HT-29 (cell line): ENCODE measurements around the gene SDCCAG8. TPM values are rescaled to one million over a fixed set of nuclear protein-coding genes. Genes with fewer than 3 reads are reported as not detected.

Experiments used
- DNase-seq: peaks from one replicate; pipeline ENCODE4 v3.0.0-alpha.2; 2015; ENCODE audit warnings: low spot score
- total RNA-seq: library from RNA; depleted of rRNA; stranded (reverse); fragments of >200 nt; shearing (Covaris generic); gene quantifications from 2 replicates; pipeline ENCODE4 v1.2.3, GENCODE V29; 2014

The SDCCAG8 gene
- total RNA-seq, 1 experiment from 2014 or later, result 9.7 TPM

DNA sequence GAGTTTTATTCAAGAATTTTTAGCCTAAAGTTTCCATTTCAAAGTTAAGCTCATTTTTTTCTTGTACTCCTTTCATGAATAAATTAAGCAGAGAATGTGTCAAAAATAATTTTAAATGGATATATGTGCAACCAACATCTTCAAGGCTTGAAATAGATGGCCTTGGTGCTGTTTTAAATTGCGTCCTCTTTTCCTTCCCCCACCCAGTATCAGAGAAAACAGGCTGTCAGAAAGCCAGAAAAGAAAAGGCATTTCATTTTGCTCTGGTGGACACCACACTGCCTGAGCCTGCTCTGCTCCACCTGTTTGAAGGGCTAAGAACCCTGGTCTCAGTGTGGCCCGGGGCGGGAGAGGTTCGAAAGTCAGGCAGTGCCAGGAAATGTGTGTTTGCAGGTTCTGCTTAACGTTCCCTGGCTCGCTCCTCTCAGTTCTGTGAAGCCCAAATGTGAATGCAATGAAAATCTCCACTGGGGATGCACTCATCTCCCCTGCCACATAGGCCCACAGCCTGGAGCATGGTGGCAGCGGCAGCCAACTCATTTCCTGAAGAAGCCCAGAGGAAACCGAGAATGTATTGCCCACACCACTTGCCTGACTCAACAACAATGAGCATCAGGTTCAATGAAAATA lies 134.4 kb downstream of the SDCCAG8 start:
- DNase-seq, result no peak

DNA sequence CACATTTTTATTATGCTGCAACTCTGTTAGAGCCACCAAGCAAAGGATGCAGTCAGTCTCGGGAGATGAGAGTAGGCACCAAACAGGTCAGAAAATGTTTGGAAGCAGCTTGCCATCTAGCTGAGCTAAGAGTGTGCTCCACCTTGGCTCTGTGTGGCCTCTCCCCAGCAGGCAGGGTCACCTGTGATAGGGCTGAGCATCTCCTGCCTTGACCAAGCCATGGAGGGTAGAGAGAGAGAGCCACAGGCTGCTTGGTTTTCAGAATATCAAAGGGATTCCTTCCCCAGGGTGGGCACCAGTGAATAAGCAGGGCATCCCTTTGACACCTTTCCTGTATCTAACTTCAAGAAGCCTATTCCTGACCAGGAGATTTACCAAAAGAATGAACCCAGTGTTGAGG lies 135.5 kb downstream of the SDCCAG8 start:
- DNase-seq, result no peak

DNA sequence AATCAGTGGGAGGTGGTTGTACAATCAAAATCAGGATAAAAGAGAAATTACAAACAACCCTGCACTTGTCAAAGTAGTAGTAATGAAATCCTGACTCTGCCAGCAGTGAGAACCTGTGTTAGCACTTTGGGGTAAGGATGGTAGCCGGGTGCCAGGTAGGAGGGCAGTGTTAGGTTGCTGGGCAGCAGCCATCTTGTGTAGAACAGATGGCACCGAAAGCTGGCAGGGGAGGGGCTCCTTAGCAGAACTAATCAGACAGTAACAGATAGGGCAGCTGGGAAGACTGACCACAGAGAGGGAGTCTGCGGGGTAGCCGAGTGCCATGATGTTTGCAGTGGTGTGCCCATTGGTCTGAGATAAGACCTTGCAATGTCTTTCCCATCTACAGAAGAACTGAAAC lies 137.3 kb downstream of the SDCCAG8 start:
- DNase-seq, result no peak

DNA sequence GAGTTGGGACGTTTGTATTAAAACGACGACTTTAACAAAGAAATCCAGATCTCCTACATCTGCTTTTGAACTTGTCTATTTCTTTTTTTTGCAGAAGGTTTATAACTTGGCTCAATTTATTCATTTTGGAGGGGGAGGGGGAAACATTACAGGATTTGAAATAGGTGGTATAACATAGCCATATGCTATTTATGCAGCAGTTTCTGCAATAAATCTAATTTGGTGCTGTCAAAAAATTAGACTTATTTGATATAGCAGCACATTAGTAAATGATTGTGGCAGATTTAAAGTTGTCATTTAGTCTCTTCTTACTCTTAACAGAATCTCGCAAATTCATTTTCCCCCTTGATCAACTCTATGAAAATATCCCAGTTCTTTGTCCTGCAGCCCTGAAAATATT lies 138.2 kb downstream of the SDCCAG8 start:
- no peak for DNase-seq

DNA sequence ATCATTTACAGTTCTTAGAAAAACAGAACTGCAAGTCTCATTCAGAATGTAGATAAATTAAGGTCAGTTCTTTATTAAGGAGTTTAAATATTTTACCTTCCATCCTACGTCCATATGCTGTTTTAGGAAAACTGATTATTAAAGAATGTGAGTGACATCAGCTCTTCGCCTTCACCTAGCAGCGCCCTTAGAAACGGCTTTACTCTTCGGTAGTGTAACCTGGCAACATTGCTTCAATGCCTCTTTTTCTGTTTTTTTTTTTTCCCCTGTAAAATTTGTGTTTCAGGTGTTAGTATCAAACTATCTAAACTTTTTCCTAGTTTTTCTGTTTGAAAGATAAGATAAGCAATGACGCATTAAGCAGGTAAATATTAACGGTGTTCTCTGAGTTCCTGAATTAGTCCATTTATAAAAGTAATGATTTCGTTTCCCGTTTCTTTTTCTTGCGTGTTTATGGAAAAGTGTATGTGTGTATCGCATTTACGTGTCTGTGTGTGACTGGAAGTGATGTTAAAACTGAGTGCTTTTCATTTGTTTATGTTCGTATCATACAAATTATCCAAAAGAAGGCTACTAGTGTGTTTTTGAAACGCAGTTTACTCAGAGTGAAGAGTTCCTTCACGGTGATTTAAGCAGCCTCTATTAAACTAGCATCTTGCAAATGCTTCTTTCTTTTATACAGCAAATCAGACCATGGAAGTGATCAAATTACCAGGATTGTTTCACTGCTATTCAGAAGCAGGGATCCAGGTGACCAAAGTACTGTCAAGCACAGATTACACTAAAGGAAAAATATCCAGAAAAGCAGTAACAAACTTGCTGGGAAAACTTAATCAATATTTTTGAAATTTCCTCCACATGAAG lies 139.0 kb downstream of the SDCCAG8 start:
- no peak for DNase-seq

DNA sequence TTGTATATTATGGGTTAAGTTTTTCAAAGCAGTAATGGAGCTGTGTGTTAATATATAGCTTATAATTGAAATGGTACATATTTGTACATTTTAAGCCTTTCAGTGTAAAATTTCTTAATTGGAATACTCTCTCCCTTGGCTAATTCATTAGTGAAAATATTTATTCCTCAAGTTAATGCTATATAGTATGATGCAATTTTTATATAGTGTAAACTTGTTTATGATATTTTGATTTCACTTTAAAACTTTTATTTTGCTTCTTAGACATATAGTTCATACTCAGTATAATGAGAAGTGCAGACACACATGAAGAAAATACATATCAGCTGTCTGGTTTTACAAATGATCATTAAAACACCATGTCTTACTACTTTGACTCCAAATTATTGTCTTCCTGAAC lies 140.6 kb downstream of the SDCCAG8 start:
- DNase-seq, result no peak

DNA sequence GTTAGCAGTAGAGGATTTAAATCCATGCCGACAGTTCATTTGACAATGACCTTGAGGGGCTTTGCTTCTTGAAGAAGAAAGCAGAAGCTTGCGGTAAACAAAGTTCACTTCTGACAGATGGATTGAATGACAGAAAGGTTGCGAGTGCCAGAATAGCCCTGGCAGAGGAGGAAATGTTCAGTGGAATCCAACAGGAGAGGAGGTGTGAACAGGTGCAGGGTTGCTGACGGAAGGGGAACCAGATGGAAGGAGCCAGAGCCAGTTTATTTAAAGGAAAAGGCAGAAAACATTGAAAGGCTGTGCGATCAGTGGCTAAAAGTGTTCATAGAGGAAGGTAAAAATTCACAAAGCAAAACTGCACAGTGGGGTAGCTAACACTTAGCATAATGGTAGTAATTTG lies 141.0 kb downstream of the SDCCAG8 start:
- DNase-seq, result no peak

DNA sequence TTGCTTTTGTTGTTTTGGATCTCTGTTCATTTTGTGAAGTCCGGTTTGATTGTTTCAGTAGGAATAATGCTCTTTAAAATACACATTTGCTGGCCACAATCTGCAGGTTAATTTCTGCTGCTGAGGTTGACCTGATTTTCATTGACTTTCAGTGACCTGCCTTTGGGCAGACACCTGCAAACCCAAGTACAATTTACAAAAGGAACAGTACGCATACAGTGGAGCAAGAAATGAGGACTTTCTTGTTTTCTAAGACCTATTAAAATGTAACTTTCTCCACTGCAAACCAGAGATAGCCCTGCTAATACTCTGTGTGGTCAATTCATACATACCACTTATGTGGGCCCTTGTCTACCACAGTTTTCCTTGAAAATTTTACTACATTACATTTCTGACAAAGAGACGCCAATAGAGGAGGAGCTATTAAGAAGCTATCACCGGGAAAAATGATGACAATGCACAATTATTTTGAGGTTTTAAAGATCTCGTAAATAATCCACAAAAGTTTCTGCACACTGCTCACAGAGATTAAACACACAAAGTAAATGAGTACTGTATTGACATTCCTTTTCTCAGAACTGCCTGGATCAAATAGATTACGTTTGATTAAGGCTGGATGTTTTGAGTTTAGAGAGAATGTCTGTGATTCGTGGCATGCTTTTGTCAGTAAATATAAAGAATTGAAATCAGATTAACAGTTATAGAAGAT lies 141.9 kb downstream of the SDCCAG8 start:
- DNase-seq, result no peak

DNA sequence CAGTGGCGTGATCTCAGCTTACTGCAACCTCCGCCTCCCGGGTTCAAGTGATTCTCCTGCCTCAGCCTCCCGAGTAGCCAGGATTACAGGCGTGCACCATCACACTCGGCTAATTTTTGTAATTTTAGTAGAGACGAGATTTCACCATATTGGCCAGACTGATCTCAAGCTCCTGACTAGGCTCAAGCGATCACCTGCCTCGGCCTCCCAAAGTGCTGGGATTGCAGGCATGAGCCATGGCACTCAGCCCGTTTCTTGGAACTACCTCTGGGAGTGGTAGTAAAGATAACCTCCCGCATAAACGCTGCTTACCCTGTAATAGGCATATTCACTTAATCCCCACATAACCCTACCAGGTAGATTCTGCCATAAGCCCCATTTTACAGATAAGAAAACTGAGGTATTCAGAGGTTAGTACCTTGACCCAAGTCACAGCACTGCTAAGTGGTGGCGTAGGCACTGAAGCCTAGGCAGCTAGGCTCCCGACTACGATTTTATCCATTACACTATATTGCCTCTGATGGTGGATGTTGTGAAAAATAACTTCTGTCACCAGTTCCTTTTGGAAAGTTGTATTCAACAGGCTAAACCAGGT lies 143.8 kb downstream of the SDCCAG8 start:
- DNase-seq, result no peak

DNA sequence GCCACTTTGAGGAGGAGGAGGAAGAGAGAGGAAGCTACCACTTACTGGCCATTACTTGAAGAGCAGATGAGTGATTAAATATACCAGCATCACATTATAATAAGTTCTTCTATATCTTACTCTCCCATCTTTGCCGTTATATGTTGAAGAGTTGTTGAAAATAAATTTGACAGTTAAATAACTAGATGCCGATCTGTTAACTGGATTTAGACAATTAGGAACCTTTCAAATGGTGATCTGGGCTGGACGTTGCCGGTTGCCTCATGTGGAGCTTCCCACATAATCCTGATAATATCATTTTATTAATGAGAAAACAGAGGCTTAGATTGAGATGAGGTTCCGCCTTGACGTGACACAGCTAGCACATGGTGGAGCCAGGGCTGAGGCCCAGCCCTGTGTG lies 147.0 kb downstream of the SDCCAG8 start:
- DNase-seq, result no peak

DNA sequence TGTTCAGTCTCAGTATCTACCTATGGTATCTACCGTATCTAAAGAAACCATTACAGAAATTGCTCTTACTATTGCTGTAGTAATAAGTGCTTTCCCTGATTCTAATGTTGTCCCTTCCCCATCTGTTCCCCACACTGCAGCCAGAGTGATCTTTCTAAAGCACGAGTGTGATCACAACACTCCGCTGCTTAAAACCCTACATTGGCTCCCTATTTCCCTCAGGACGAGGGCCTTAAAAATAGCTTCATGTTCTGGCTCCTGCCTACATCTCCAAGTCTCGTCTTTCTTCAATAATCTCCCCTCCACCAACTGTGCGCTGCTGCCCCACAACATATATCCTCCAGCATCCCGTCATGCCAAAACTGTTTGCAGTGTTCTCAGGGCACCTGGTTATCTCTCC lies 150.6 kb downstream of the SDCCAG8 start:
- DNase-seq, result no peak

DNA sequence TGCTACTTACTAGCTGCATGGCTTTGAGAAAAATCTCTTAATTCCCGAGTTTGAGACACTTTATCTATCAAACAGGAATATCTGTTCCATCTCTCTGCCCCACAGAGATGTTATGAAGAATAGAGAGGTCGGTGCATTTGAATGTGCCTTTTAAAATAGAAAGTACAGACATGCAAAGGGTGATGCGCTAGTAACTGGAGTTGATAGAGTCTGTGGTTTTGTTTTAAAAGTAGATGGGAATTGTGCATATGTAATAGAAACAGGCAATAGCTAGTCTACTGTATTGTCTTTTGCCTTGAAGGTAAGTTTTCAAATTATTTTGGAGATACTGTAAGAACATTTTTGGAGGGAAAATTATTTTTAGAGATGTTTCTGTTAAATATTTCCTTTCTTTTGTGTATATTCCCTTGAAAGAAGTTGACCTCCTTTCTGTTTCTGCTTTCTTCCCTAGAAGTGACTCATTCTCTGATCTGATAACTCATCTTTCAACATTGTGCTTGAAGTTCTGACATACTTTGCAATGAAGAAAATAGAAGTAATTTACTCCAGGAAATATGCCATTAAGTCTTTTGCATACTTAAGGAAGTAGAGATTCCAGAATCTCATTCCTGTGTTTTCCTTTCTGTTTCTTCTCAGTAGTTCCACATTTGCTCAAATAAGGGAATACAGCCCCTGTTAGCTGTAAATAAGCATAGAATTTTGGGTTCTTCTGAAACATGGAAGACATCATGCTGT lies 151.6 kb downstream of the SDCCAG8 start:
- DNase-seq, result no peak

DNA sequence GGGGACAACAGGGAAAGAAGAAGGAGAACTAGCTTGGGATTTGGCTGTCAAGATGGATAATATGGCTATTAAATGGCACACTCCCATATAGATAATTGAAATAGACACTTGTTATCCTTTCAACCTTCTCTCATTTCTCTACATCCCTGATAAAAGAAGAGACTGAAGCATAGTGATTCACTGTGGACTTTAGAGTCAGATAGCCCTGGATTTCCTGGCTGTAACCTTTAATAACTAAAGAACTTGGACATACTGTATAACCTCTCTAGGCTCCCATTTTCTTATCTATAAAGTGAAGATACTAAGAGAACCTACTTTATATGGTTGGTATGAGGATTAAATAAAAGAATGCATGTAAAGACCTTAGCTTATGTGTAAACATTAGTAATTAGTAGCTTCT lies 152.6 kb downstream of the SDCCAG8 start:
- no peak for DNase-seq

DNA sequence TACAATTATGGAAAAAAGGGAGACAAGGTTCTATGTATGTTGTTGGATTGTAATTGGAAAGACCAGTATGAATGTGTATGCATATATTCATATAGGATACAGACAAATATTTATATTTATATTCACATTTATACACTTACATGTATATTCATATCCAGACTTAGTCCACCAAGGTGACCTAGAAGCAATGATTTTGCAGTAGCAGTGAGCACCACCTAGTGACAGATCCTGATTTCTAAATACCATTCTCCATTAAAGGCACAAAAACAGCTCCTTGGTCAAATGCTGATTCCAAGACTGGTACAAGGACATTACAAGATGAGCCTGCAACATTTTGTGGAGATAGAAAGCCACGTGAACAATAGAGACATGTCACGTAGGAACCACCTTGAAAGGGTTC lies 153.4 kb downstream of the SDCCAG8 start:
- peak; percentile 46 for DNase-seq

DNA sequence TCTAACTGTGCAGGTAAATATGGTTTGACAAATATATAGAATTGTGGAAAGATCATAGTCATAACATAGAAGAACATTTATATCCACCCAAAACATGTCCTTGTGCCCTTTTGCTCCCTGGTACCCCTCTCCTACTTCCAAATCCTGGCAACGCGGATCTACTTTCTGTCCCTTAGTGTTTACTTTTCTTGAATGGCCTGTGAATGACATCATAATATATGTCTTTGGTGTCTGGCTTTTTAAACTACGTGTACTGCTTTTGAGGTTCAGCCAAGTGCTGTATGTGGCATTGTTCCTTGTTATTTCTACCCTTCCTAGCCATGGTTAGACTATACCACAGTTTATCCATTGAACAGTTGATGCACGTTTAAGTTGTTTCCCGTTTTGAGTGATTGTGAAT lies 155.6 kb downstream of the SDCCAG8 start:
- no peak for DNase-seq

DNA sequence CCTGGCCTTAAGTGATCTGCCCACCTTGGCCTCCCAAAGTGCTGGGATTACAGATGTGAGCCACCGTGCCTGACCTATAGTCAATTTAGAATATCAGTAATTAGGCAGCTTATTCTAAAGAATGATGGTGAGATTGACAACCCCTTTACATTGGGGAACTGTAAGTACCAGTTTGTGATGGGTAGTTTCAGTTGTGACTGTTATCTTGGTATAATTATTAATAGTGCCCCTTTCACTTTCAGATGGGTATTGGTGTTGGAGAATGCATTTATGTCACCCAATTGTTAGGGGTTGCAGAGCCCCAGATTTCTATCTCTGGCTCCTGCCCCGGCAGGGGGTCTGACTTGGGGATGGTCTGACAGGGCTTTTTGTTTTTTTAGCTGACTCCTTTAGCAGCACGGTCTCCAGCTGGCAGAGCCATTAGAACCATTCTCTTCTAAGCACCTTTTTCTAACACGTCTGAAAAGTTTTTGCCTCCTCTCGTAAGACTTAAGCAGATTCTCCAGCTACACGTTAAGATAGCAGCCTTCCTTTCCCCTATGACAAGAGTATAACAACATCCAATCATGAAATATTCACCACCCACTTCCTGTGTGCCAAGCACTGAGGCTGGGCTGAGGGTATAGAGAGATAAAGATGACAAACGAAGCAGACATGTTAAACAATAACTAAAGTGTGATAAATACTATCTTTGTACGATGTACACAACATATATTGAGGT lies 157.8 kb downstream of the SDCCAG8 start:
- DNase-seq, result no peak

DNA sequence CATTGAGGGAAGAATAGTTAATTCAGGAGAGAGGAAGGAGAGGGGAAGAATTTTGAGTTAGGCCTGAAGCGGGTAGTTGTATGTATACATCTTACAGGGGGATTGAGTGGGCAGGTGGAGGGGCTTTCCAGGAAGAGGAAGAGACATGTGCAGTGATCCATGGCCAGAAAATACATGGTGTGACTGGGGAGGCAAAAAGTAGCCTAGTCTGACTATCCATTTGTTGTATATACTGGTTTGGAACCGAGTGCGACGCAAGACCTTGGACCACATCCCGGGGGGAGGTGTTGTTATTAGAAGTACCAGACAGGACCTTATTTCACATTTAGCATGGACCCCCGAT lies 158.3 kb downstream of the SDCCAG8 start:
- DNase-seq, result no peak

DNA sequence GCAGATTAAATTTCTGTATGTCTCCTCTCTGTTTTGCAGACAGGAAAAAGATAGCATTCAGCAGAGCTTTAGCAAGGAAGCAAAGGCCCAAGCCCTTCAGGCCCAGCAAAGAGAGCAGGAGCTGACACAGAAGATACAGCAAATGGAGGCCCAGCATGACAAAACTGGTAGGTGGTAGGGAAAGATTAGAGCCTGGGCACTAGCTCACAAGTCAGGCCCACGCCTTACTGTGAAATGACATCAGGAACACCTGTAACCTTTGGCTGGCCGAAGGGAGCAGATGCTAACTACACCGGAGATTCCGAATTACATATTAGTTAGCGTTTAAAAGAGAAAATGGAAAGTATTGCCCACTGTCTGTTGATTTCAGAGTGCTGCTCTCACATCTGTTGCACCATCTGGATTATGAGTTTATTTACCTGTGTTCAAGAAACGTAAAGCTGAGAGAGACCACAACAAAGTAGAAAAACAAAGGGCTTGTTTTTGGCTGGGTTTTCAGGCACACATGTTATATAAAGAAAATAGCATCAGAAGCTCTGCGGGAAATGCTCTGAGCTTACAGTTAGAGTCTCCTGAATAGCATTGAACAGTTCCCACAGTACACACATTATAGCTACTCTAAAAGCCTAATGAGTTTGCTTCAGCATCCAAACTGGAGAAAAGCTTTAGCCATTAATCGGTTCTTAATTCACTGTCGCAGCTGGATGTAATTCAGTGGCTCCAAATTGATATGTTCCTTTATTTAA lies 160.0 kb downstream of the SDCCAG8 start:
- DNase-seq, result no peak

DNA sequence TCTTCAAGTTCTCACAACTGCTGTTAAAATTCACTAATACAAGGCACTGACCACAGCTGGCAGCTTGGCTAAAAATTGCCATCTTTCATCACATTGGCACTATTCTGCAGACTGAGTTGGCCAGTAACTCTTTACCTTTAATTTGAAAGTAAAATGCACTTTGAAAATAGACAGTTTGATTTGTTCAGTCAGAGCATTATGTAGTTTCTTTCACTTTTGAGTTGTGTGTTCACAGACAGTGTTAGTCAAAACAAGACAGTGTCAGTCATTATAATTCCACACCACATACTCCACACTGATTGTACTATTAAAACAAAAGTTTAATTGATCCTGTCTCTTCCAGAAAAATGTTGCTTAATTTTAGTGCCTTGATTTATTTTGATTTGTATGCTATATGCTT lies 160.7 kb downstream of the SDCCAG8 start:
- DNase-seq, result no peak
